ENCODE results near the gene TFCP2. TPM values are rescaled to one million over a fixed set of nuclear protein-coding genes. Genes with fewer than 3 reads are reported as not detected.

Gene TFCP2
- total RNA-seq, 2 donors from 2014 or later, result 44.1 to 47.2 TPM

- Histone ChIP-seq H3K9ac (ENCODE audit: extremely low read depth, low read length, poor library complexity, severe bottlenecking) (peak overlapping the region; percentile 80), H3K27ac (ENCODE audit: low read depth, low read length) (peak overlapping the region; percentile 90), H3K36me3 (ENCODE audit: control insufficient read depth, insufficient read depth, low read length) (no peaks in the 10 kb centered on the region), H3K4me3 (ENCODE audit: low read length) (peak overlapping the region; percentile 84), H3K27me3 (ENCODE audit: control insufficient read depth, insufficient read depth, low read length, poor library complexity, severe bottlenecking) (no peaks in the 10 kb centered on the region), H3K9me3 (ENCODE audit: control insufficient read depth, low read length) (no peaks in the 10 kb centered on the region), H3K4me1 (ENCODE audit: control insufficient read depth, insufficient read depth, low read length) (peaks cover 4% of the 10 kb centered on the region)
- H3K27me3 Mint-ChIP-seq (ENCODE audit: insufficient read depth), result no peaks in the 10 kb centered on the region
- WGBS, 2 experiments (ENCODE audit: insufficient coverage in 1 of 2, insufficient read length in 1 of 2), result 1 to 5% methylated on average over 6 to 60 of the region's 81 CpGs
- peak overlapping the region; percentile 94 for H3K27ac Mint-ChIP-seq
- peak overlapping the region; percentile 75 for H3K4me3 Mint-ChIP-seq
- TF ChIP-seq CTCF (conservative IDR thresholded peaks at IDR 0.05), result peak; percentile 48
- DNase-seq, result peak; percentile 89
- H3K9me3 Mint-ChIP-seq, result no peaks in the 10 kb centered on the region
- H3K4me1 Mint-ChIP-seq, result peaks cover 12% of the 10 kb centered on the region
- peaks cover 7% of the 10 kb centered on the region for H3K36me3 Mint-ChIP-seq (ENCODE audit: low read depth)
Observed at GRCh38 chr12:51217133-51217967, 44.4 kb upstream of the TFCP2 start.

- DNase-seq, result no peak
- H3K9me3 ChIP-seq (ENCODE audit: control insufficient read depth, low read length), result no peaks in the 10 kb centered on the region
- H3K36me3 ChIP-seq (ENCODE audit: control insufficient read depth, insufficient read depth, low read length), result no peaks in the 10 kb centered on the region
- no peak for TF ChIP-seq CTCF (conservative IDR thresholded peaks at IDR 0.05)
- no peaks in the 10 kb centered on the region for H3K27me3 Mint-ChIP-seq (ENCODE audit: insufficient read depth)
- no peak overlapping the region for H3K27ac ChIP-seq (ENCODE audit: low read depth, low read length)
- H3K27me3 ChIP-seq (ENCODE audit: control insufficient read depth, insufficient read depth, low read length, poor library complexity, severe bottlenecking), result no peaks in the 10 kb centered on the region
- H3K9ac ChIP-seq (ENCODE audit: extremely low read depth, low read length, poor library complexity, severe bottlenecking), result peak overlapping the region; percentile 80
- H3K4me3 Mint-ChIP-seq, result peak overlapping the region; percentile 75
- H3K36me3 Mint-ChIP-seq (ENCODE audit: low read depth), result peaks cover 7% of the 10 kb centered on the region
- 58% methylated on average over 5 of the region's 7 CpGs; no CpG with 5 or more reads in 1 of the 2 experiments for WGBS, 2 experiments (ENCODE audit: insufficient coverage in 1 of 2, insufficient read length in 1 of 2)
- H3K9me3 Mint-ChIP-seq, result no peaks in the 10 kb centered on the region
- H3K4me1 ChIP-seq (ENCODE audit: control insufficient read depth, insufficient read depth, low read length), result peaks cover 4% of the 10 kb centered on the region
- H3K27ac Mint-ChIP-seq, result no peak overlapping the region
- peaks cover 12% of the 10 kb centered on the region for H3K4me1 Mint-ChIP-seq
- peak overlapping the region; percentile 78 for H3K4me3 ChIP-seq (ENCODE audit: low read length)
Observed at GRCh38 chr12:51216642-51217041, 43.7 kb upstream of the TFCP2 start.

GRCh38 chr12:51214895-51215294, 42.0 kb upstream of the TFCP2 start:
- no peak overlapping the region for H3K27ac Mint-ChIP-seq
- Histone ChIP-seq H3K4me3 (ENCODE audit: low read length) (no peak overlapping the region), H3K27ac (ENCODE audit: low read depth, low read length) (no peak overlapping the region), H3K4me1 (ENCODE audit: control insufficient read depth, insufficient read depth, low read length) (peaks cover 4% of the 10 kb centered on the region), H3K9me3 (ENCODE audit: control insufficient read depth, low read length) (no peaks in the 10 kb centered on the region), H3K36me3 (ENCODE audit: control insufficient read depth, insufficient read depth, low read length) (no peaks in the 10 kb centered on the region), H3K27me3 (ENCODE audit: control insufficient read depth, insufficient read depth, low read length, poor library complexity, severe bottlenecking) (no peaks in the 10 kb centered on the region), H3K9ac (ENCODE audit: extremely low read depth, low read length, poor library complexity, severe bottlenecking) (no peak overlapping the region)
- peaks cover 4% of the 10 kb centered on the region for H3K36me3 Mint-ChIP-seq (ENCODE audit: low read depth)
- H3K4me1 Mint-ChIP-seq, result peaks cover 12% of the 10 kb centered on the region
- DNase-seq, result no peak
- no peaks in the 10 kb centered on the region for H3K27me3 Mint-ChIP-seq (ENCODE audit: insufficient read depth)
- WGBS, 2 experiments (ENCODE audit: insufficient coverage in 1 of 2, insufficient read length in 1 of 2), result 91 to 100% methylated on average over 3 to 5 of the region's 5 CpGs
- no peaks in the 10 kb centered on the region for H3K9me3 Mint-ChIP-seq
- no peak for TF ChIP-seq CTCF (conservative IDR thresholded peaks at IDR 0.05)
- no peak overlapping the region for H3K4me3 Mint-ChIP-seq

Measured in endodermal cell (in vitro differentiated cells).